ENCODE results near the gene POLD1. TPM values are rescaled to one million over a fixed set of nuclear protein-coding genes. Genes with fewer than 3 reads are reported as not detected.

Gene POLD1
- total and polyA plus RNA-seq, 2 experiments from 2014 or later: 18.2 to 32.6 TPM

GRCh38 chr19:50380751-50381151 is 3.4 kb upstream of the POLD1 start:
- H2AFZ ChIP-seq: no peak overlapping the region
- no peak overlapping the region for H3K4me3 ChIP-seq
- H3K27ac ChIP-seq: no peak overlapping the region
- no peak overlapping the region for H3K4me2 ChIP-seq
- no peak for TF ChIP-seq EZH2phosphoT487 (IDR thresholded peaks at IDR 0.05; ENCODE audit: low read depth, severe bottlenecking, unreplicated experiment)
- no peak for TF ChIP-seq CTCF (IDR thresholded peaks at IDR 0.05; ENCODE audit: poor library complexity)
- TF ChIP-seq EZH2 (IDR thresholded peaks at IDR 0.05; ENCODE audit: borderline replicate concordance): no peak
- peaks cover 8% of the 10 kb centered on the region for H3K79me2 ChIP-seq
- H3K27me3 ChIP-seq: no peaks in the 10 kb centered on the region
- H3K4me1 ChIP-seq (ENCODE audit: insufficient read depth): peaks cover 11% of the 10 kb centered on the region
- DNase-seq (ENCODE audit: low spot score): no peak
- no peaks in the 10 kb centered on the region for H3K9me3 ChIP-seq (ENCODE audit: low read depth)
- H4K20me1 ChIP-seq (ENCODE audit: insufficient read depth, poor library complexity, severe bottlenecking): peaks cover 8% of the 10 kb centered on the region
- H3K36me3 ChIP-seq (replicated peaks; ENCODE audit: insufficient read depth, low read depth): no peaks in the 10 kb centered on the region
- 92% methylated on average over 8 of the region's 8 CpGs for whole genome bisulfite sequencing (ENCODE audit: low lambda C conversion rate, missing lambda C conversion rate)
- no peaks in the 10 kb centered on the region for H3K9me2 ChIP-seq (replicated peaks; ENCODE audit: insufficient read depth)

- WGBS (ENCODE audit: low lambda C conversion rate, missing lambda C conversion rate): 97% methylated on average over 40 of the region's 58 CpGs
- H3K36me3 ChIP-seq (replicated peaks; ENCODE audit: insufficient read depth, low read depth): no peaks in the 10 kb centered on the region
Measured at GRCh38 chr19:50381881-50382729, 2.0 kb upstream of the POLD1 start.

GRCh38 chr19:50383001-50383851 is 921 bp upstream of the POLD1 start:
- TF ChIP-seq CTCF (IDR thresholded peaks at IDR 0.05; ENCODE audit: poor library complexity) (no peak), EZH2phosphoT487 (IDR thresholded peaks at IDR 0.05; ENCODE audit: low read depth, severe bottlenecking, unreplicated experiment) (no peak), EZH2 (IDR thresholded peaks at IDR 0.05; ENCODE audit: borderline replicate concordance) (no peak)
- no peaks in the 10 kb centered on the region for H3K9me3 ChIP-seq (ENCODE audit: low read depth)
- H3K27ac ChIP-seq: peak overlapping the region; percentile 58
- no peak overlapping the region for H2AFZ ChIP-seq
- peaks cover 11% of the 10 kb centered on the region for H3K4me1 ChIP-seq (ENCODE audit: insufficient read depth)
- peak; percentile 43 for DNase-seq (ENCODE audit: low spot score)
- H3K79me2 ChIP-seq: peaks cover 24% of the 10 kb centered on the region
- no peaks in the 10 kb centered on the region for H3K36me3 ChIP-seq (replicated peaks; ENCODE audit: insufficient read depth, low read depth)
- no peak overlapping the region for H3K4me3 ChIP-seq
- peak overlapping the region; percentile 98 for H3K4me2 ChIP-seq
- H3K9me2 ChIP-seq (replicated peaks; ENCODE audit: insufficient read depth): no peaks in the 10 kb centered on the region
- H3K27me3 ChIP-seq: no peaks in the 10 kb centered on the region
- H4K20me1 ChIP-seq (ENCODE audit: insufficient read depth, poor library complexity, severe bottlenecking): no peaks in the 10 kb centered on the region
- WGBS (ENCODE audit: low lambda C conversion rate, missing lambda C conversion rate): 57% methylated on average over 21 of the region's 21 CpGs

More at GRCh38 chr19:50381881-50382729, 2.0 kb upstream of the POLD1 start:
- Histone ChIP-seq H3K79me2 (peaks cover 18% of the 10 kb centered on the region), H3K4me3 (no peak overlapping the region), H3K27me3 (no peaks in the 10 kb centered on the region), H4K20me1 (ENCODE audit: insufficient read depth, poor library complexity, severe bottlenecking) (peaks cover 5% of the 10 kb centered on the region), H3K4me1 (ENCODE audit: insufficient read depth) (peaks cover 11% of the 10 kb centered on the region), H3K9me3 (ENCODE audit: low read depth) (no peaks in the 10 kb centered on the region), H3K27ac (no peak overlapping the region), H3K9me2 (replicated peaks; ENCODE audit: insufficient read depth) (no peaks in the 10 kb centered on the region), H2AFZ (no peak overlapping the region), H3K4me2 (no peak overlapping the region)
- no peak for TF ChIP-seq EZH2phosphoT487 (IDR thresholded peaks at IDR 0.05; ENCODE audit: low read depth, severe bottlenecking, unreplicated experiment)
- TF ChIP-seq EZH2 (IDR thresholded peaks at IDR 0.05; ENCODE audit: borderline replicate concordance): no peak
- no peak for TF ChIP-seq CTCF (IDR thresholded peaks at IDR 0.05; ENCODE audit: poor library complexity)
- no peak for DNase-seq (ENCODE audit: low spot score)

All from hepatocyte (in vitro differentiated cells).